CD4-positive, alpha-beta T cell (primary cell): ENCODE results near the gene TLX2. TPM values are rescaled to one million over a fixed set of nuclear protein-coding genes. Genes with fewer than 3 reads are reported as not detected.

Experiments used
- ATAC-seq: fragments of 200-7000 bp; cut with Tn5 transposase; one replicate; pipeline ENCODE4 v1.10.0; 2022; ENCODE audit warnings: mild to moderate bottlenecking; ENCODE audit not compliant: poor library complexity
- CTCF ChIA-PET: fragments of 350-600 bp; sonication (Branson Sonifier 250); formaldehyde crosslinking; loops from one replicate; lab custom pipeline; 2021; ENCODE audit warnings: antibody characterized with exemption, inconsistent platforms; lab: Charles Lee
- POLR2A ChIA-PET: fragments of 350-600 bp; sonication (Branson Sonifier 250); formaldehyde crosslinking; loops from one replicate; lab custom pipeline; 2021; ENCODE audit warnings: antibody characterized with exemption, inconsistent platforms; lab: Charles Lee
- DNase-seq, 14 experiments: peaks; one replicate each; pipeline ENCODE4 v3.0.0-alpha.2; 2013 to 2020; ENCODE audit warnings: mixed read lengths in 2 of 14
- H3K27ac ChIP-seq, 2 donors: one replicate each; pipeline versions ENCODE4 v1.5.1 to v1.7.0; 2013; ENCODE audit warnings: low read length in 2 of 2, low read depth in 1 of 2, mild to moderate bottlenecking in 1 of 2
- H3K27me3 ChIP-seq, 2 experiments: 1 replicate in 1 of 2; 2 replicates in 1 of 2; pipeline versions ENCODE4 v1.6.1 to v1.7.0; 2013; ENCODE audit warnings: low read length in 2 of 2, control low read depth in 1 of 2, mild to moderate bottlenecking in 1 of 2, moderate library complexity in 1 of 2; ENCODE audit not compliant: insufficient read depth in 2 of 2, control insufficient read depth in 1 of 2
- H3K36me3 ChIP-seq: one replicate; pipeline ENCODE4 v1.6.1; 2013; ENCODE audit warnings: low read length, control low read depth; ENCODE audit not compliant: insufficient read depth
- H3K4me1 ChIP-seq: one replicate; pipeline ENCODE4 v1.6.1; 2013; ENCODE audit warnings: low read length, control low read depth; ENCODE audit not compliant: insufficient read depth
- H3K4me3 ChIP-seq: one replicate; pipeline ENCODE4 v1.5.1; 2013; ENCODE audit warnings: mild to moderate bottlenecking, low read length, moderate library complexity
- H3K9me3 ChIP-seq, 2 experiments: 1 replicate in 1 of 2; 2 replicates in 1 of 2; pipeline versions ENCODE4 v1.6.1 to v1.7.0; 2013; ENCODE audit warnings: low read length in 2 of 2, mild to moderate bottlenecking in 2 of 2, control low read depth in 1 of 2, moderate library complexity in 1 of 2; ENCODE audit not compliant: control insufficient read depth in 1 of 2, insufficient read depth in 1 of 2
- H3K27ac Mint-ChIP-seq: one replicate; pipeline ENCODE4 v1.8.0; 2020; ENCODE audit warnings: mixed read lengths
- H3K27me3 Mint-ChIP-seq: one replicate; pipeline ENCODE4 v1.8.0; 2021; ENCODE audit warnings: mixed read lengths
- H3K36me3 Mint-ChIP-seq: one replicate; pipeline ENCODE4 v1.8.0; 2021; ENCODE audit warnings: low read depth, mixed read lengths
- H3K4me1 Mint-ChIP-seq: one replicate; pipeline ENCODE4 v1.8.0; 2021; ENCODE audit warnings: low read depth, mixed read lengths
- H3K4me3 Mint-ChIP-seq: one replicate; pipeline ENCODE4 v1.8.0; 2020; ENCODE audit warnings: mild to moderate bottlenecking, mixed read lengths
- H3K9me3 Mint-ChIP-seq: one replicate; pipeline ENCODE4 v1.8.0; 2020; ENCODE audit warnings: mixed read lengths
- CTCF ChIP-seq: fragments of 200-600 bp; IDR thresholded peaks from one replicate; pipeline ENCODE4 v1.8.0; 2022; ENCODE audit warnings: antibody characterized with exemption, mild to moderate bottlenecking
- intact Hi-C, 2 experiments: fragments of 100-400 bp; cut with DNase I in 1 of 2; cut with micrococcal nuclease in 1 of 2; formaldehyde crosslinking; loops; one replicate each; pipeline versions ENCODE4 v1.15.1 to v1.9.0; 2023 to 2025; cut with DNase I, micrococcal nuclease
- total RNA-seq, 174 experiments: library from RNA in 2 of 174; stranded (reverse) in 2 of 174; gene quantifications; one replicate each; pipeline ENCODE4 v1.2.3 and lab custom pipeline; 2021 to 2026

Gene TLX2
- total RNA-seq, 2 experiments from 2014 or later, result 0.14 to 0.30 TPM

- DNase-seq (no peak), ATAC-seq (no peak)
- no peak overlapping the region for H3K27ac ChIP-seq
- H3K27me3 ChIP-seq, result no peaks in the 10 kb centered on the region
- CTCF ChIA-PET, result no interaction called here
- no peaks in the 10 kb centered on the region for H3K36me3 ChIP-seq
- no peaks in the 10 kb centered on the region for H3K9me3 ChIP-seq
- POLR2A ChIA-PET, result no interaction called here
- H3K4me3 ChIP-seq, result no peak overlapping the region
- H3K4me1 Mint-ChIP-seq, result no peaks in the 10 kb centered on the region
- no peak overlapping the region for H3K27ac Mint-ChIP-seq
- peaks cover 49% of the 10 kb centered on the region for H3K27me3 Mint-ChIP-seq
- H3K9me3 Mint-ChIP-seq, result no peaks in the 10 kb centered on the region
- intact Hi-C loops, result no loop called here
- no peaks in the 10 kb centered on the region for H3K36me3 Mint-ChIP-seq
- H3K4me1 ChIP-seq, result no peaks in the 10 kb centered on the region
- no peak for TF ChIP-seq CTCF
- no peak overlapping the region for H3K4me3 Mint-ChIP-seq
Measured at GRCh38 chr2:74562126-74562775, 48.0 kb downstream of the TLX2 start.

GRCh38 chr2:74564222-74564621, 50.0 kb downstream of the TLX2 start:
- CTCF ChIA-PET, result no interaction called here
- H3K4me1 Mint-ChIP-seq, result no peaks in the 10 kb centered on the region

GRCh38 chr2:74566076-74566753, 52.0 kb downstream of the TLX2 start:
- no peaks in the 10 kb centered on the region for H3K4me1 Mint-ChIP-seq
- Histone ChIP-seq H3K36me3 (no peaks in the 10 kb centered on the region), H3K9me3 (no peaks in the 10 kb centered on the region), H3K4me1 (no peaks in the 10 kb centered on the region), H3K27me3 (peaks cover 0 to 4% of the 10 kb centered on the region in 2 experiments), H3K27ac (no peak overlapping the region), H3K4me3 (no peak overlapping the region)
- H3K36me3 Mint-ChIP-seq, result no peaks in the 10 kb centered on the region
- ChIA-PET CTCF (no interaction called here), POLR2A (interaction anchor here (0.7 kb wide), 1 partner anchor 241 kb away, joined by 4 read pairs; no protein-coding TSS in a partner anchor)
- H3K9me3 Mint-ChIP-seq, result no peaks in the 10 kb centered on the region
- no peak overlapping the region for H3K4me3 Mint-ChIP-seq
- H3K27ac Mint-ChIP-seq, result no peak overlapping the region
- ATAC-seq (no peak), DNase-seq (no peak)
- intact Hi-C loops, result no loop called here
- TF ChIP-seq CTCF, result no peak
- H3K27me3 Mint-ChIP-seq, result peaks cover 51% of the 10 kb centered on the region

More at GRCh38 chr2:74564222-74564621, 50.0 kb downstream of the TLX2 start:
- POLR2A ChIA-PET, result no interaction called here
- ATAC-seq (no peak), DNase-seq (no peak)
- no peaks in the 10 kb centered on the region for H3K9me3 ChIP-seq
- intact Hi-C loops, result no loop called here
- Mint-ChIP-seq H3K4me3 (no peak overlapping the region), H3K27me3 (peaks cover 58% of the 10 kb centered on the region), H3K9me3 (no peaks in the 10 kb centered on the region), H3K36me3 (no peaks in the 10 kb centered on the region), H3K27ac (no peak overlapping the region)
- H3K4me1 ChIP-seq, result no peaks in the 10 kb centered on the region
- H3K36me3 ChIP-seq, result no peaks in the 10 kb centered on the region
- no peak overlapping the region for H3K27ac ChIP-seq
- H3K27me3 ChIP-seq, result peaks cover 0 to 4% of the 10 kb centered on the region in 2 experiments
- no peak for TF ChIP-seq CTCF
- H3K4me3 ChIP-seq, result no peak overlapping the region
